ENCODE data around the gene ZNF205.

Gene ZNF205

GRCh38 chr16:3106205-3106928 is 6.0 kb upstream of the ZNF205 start:
- peaks cover 34% of the 10 kb centered on the region for H3K4me1 Mint-ChIP-seq (ENCODE audit: low read depth)
- H3K9me3 Mint-ChIP-seq = no peaks in the 10 kb centered on the region
- H3K4me3 Mint-ChIP-seq = peak overlapping the region; percentile 84
- no peaks in the 10 kb centered on the region for H3K36me3 Mint-ChIP-seq (ENCODE audit: low read depth)
- peak overlapping the region; percentile 88 for H3K27ac Mint-ChIP-seq
- no peaks in the 10 kb centered on the region for H3K27me3 Mint-ChIP-seq

GRCh38 chr16:3112881-3113574 is 642 bp downstream of the ZNF205 start:
- peaks cover 4% of the 10 kb centered on the region for H3K27me3 Mint-ChIP-seq
- no peaks in the 10 kb centered on the region for H3K9me3 Mint-ChIP-seq
- H3K36me3 Mint-ChIP-seq (ENCODE audit: low read depth) = no peaks in the 10 kb centered on the region
- H3K4me1 Mint-ChIP-seq (ENCODE audit: low read depth) = no peaks in the 10 kb centered on the region
- no peak overlapping the region for H3K4me3 Mint-ChIP-seq
- H3K27ac Mint-ChIP-seq = no peak overlapping the region

DNA sequence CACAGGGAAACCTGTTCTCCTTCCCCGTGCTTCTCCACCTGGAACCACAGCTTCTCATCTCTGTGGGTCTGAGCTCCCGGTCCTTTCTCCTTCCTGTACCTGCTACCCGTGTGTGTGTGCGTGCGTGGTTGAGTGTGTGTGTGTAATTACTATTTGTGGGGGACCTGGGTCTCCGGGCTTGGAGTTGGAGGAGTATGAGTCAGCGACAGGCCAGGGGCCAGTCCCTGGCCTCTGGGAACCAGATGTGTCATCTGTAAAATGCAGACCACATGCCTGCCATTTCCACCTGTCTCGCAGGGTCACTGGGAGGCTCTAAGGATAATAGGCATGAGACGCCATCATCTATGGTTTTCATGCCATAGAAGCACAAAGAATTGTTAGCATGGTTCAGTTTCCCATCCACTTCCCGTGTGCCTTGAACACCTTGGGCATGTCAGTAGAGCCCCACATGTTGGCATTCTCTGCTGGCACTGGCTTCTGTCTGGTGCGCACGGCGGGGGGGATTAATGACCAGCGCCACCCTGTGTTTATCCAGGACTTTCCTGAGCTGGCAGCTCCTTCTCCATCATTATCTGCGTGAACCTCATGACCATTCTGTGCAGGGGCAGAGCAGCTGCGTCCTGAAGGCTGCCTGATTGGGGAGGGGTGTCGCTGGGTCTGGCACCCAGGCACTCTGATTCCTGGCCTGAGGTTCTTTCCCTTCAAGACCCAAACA is 1.5 kb downstream of the ZNF205 start:
- Mint-ChIP-seq H3K4me1 (ENCODE audit: low read depth) (no peaks in the 10 kb centered on the region), H3K27ac (no peak overlapping the region), H3K4me3 (no peak overlapping the region), H3K9me3 (no peaks in the 10 kb centered on the region), H3K27me3 (peaks cover 4% of the 10 kb centered on the region), H3K36me3 (ENCODE audit: low read depth) (no peaks in the 10 kb centered on the region)

GRCh38 chr16:3115003-3115402 is 2.6 kb downstream of the ZNF205 start:
- Mint-ChIP-seq H3K9me3 (no peaks in the 10 kb centered on the region), H3K36me3 (ENCODE audit: low read depth) (no peaks in the 10 kb centered on the region), H3K4me3 (no peak overlapping the region), H3K27me3 (peaks cover 4% of the 10 kb centered on the region), H3K4me1 (ENCODE audit: low read depth) (no peaks in the 10 kb centered on the region), H3K27ac (no peak overlapping the region)

DNA sequence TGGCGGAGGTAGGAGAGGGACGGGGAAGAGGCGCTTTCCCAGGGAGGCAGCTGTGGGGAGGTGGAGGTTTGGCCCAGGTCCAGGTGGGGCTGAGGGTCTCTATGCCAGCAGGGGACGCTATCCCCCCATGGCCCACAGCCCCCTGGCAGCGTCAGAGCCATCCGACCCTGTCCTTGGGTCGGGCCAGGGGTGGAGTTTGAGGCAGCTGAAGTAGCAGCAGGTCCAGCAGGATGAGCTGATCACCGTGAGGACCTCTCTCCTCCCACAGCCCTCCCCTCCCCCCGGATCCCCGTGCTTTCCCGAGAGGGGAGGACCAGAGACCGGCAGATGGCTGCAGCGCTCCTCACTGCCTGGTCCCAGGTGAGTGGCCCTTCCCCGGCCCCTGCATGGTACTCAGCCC is 3.2 kb downstream of the ZNF205 start:
- Mint-ChIP-seq H3K36me3 (ENCODE audit: low read depth) (no peaks in the 10 kb centered on the region), H3K4me1 (ENCODE audit: low read depth) (no peaks in the 10 kb centered on the region), H3K9me3 (no peaks in the 10 kb centered on the region), H3K4me3 (no peak overlapping the region), H3K27me3 (peaks cover 4% of the 10 kb centered on the region), H3K27ac (no peak overlapping the region)

DNA sequence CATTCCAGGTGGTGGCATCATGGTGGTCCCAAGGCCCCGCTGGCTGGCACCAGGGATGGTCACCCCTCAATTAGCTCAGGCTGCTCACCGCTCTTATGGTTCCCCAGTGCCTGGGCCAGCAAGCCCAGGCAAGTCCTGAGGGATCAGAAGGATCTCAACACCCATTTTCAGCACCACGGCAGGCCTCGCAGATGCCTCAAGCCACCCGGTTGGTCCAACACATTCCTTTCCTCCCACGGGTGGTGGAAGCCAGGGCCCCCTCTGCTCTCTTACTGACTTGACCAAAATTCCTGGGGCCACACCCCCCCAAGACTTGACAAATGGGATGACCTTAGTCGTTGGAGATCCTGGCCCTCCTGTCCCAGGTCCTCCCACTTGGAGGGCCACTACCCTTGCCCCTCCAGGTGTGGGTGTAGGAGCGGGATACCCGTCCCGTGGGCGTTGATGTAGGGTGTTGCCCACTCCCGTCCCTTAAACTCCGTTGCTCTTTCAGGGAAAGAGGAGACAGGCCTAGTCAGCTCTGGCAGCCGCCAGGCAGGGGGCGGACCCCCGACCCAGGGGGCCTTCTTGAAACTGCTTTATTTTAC is 5.9 kb downstream of the ZNF205 start:
- Mint-ChIP-seq H3K27ac (no peak overlapping the region), H3K4me3 (no peak overlapping the region), H3K27me3 (no peaks in the 10 kb centered on the region), H3K36me3 (ENCODE audit: low read depth) (no peaks in the 10 kb centered on the region), H3K4me1 (ENCODE audit: low read depth) (peaks cover 3% of the 10 kb centered on the region), H3K9me3 (no peaks in the 10 kb centered on the region)

DNA sequence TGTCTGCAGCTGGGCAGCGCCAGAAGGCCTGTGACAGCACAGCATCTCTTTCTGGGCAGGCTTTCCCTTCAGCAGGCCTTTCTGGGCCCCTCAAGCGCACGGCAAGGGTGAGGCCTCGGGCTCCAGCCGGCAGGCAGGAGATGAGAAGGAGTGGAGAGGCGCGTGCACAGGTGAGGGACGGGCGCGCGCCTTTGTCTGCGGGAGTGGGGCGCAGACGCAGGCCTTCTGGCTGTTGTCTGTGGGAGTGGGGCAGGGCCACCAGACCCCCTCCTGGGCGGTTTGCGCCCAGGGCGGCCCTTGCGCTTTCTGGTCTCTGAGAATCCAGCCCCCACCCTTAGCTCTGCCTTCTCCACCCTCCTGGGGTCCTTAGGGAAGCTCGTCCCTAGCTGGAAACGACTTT is 6.5 kb downstream of the ZNF205 start:
- no peak overlapping the region for H3K4me3 Mint-ChIP-seq
- no peak overlapping the region for H3K27ac Mint-ChIP-seq
- peaks cover 9% of the 10 kb centered on the region for H3K4me1 Mint-ChIP-seq (ENCODE audit: low read depth)
- no peaks in the 10 kb centered on the region for H3K9me3 Mint-ChIP-seq
- no peaks in the 10 kb centered on the region for H3K36me3 Mint-ChIP-seq (ENCODE audit: low read depth)
- H3K27me3 Mint-ChIP-seq = no peaks in the 10 kb centered on the region

DNA sequence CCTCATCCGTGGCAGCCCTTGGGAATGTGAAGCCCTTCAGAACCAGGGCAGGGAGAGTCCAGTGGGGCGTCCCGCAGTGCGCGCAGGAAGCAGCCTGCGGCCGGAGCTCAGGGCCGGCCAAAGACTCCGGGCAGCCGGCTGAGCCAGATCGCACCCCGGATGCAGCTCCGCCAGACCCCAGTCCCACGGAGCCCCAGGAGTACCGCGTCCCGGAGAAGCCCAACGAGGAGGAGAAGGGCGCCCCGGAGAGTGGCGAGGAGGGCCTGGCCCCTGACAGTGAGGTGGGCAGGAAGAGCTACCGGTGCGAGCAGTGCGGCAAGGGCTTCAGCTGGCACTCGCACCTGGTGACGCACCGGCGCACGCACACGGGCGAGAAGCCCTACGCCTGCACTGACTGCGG is 6.9 kb downstream of the ZNF205 start:
- no peak overlapping the region for H3K4me3 Mint-ChIP-seq
- H3K27me3 Mint-ChIP-seq = no peaks in the 10 kb centered on the region
- peaks cover 9% of the 10 kb centered on the region for H3K4me1 Mint-ChIP-seq (ENCODE audit: low read depth)
- H3K36me3 Mint-ChIP-seq (ENCODE audit: low read depth) = no peaks in the 10 kb centered on the region
- no peak overlapping the region for H3K27ac Mint-ChIP-seq
- no peaks in the 10 kb centered on the region for H3K9me3 Mint-ChIP-seq

- no peaks in the 10 kb centered on the region for H3K27me3 Mint-ChIP-seq
- no peak overlapping the region for H3K27ac Mint-ChIP-seq
- no peak overlapping the region for H3K4me3 Mint-ChIP-seq
- no peaks in the 10 kb centered on the region for H3K36me3 Mint-ChIP-seq (ENCODE audit: low read depth)
- H3K9me3 Mint-ChIP-seq = no peaks in the 10 kb centered on the region
- peaks cover 14% of the 10 kb centered on the region for H3K4me1 Mint-ChIP-seq (ENCODE audit: low read depth)
These were observed 7.5 kb downstream of the ZNF205 start for GRCh38 chr16:3119701-3120408.

DNA sequence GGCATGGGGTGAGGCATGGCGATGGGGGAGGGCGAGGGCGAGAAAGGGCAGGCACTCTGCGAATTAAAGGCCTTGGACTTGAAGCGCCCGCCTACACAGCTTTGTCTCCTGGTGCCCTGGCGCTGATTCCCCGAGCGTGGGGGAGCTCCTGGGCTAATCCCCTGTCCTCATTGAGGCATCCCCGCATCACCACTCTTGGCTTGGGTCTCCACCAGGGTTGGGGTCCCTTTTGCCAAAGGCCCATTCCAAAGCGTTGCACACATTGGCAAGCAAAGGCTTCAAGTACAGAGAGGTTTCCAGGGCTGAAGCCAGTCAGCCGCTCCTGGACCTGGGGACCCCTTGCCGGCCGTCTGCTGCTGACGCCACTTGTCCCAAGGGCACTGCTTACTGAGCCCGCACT is 8.0 kb downstream of the ZNF205 start:
- Mint-ChIP-seq H3K36me3 (ENCODE audit: low read depth) (no peaks in the 10 kb centered on the region), H3K4me1 (ENCODE audit: low read depth) (peaks cover 18% of the 10 kb centered on the region), H3K27ac (no peak overlapping the region), H3K27me3 (no peaks in the 10 kb centered on the region), H3K9me3 (no peaks in the 10 kb centered on the region), H3K4me3 (no peak overlapping the region)

GRCh38 chr16:3121851-3122467 is 9.6 kb downstream of the ZNF205 start:
- Mint-ChIP-seq H3K4me3 (no peak overlapping the region), H3K36me3 (ENCODE audit: low read depth) (no peaks in the 10 kb centered on the region), H3K27ac (no peak overlapping the region), H3K9me3 (no peaks in the 10 kb centered on the region), H3K4me1 (ENCODE audit: low read depth) (peaks cover 19% of the 10 kb centered on the region), H3K27me3 (no peaks in the 10 kb centered on the region)

DNA sequence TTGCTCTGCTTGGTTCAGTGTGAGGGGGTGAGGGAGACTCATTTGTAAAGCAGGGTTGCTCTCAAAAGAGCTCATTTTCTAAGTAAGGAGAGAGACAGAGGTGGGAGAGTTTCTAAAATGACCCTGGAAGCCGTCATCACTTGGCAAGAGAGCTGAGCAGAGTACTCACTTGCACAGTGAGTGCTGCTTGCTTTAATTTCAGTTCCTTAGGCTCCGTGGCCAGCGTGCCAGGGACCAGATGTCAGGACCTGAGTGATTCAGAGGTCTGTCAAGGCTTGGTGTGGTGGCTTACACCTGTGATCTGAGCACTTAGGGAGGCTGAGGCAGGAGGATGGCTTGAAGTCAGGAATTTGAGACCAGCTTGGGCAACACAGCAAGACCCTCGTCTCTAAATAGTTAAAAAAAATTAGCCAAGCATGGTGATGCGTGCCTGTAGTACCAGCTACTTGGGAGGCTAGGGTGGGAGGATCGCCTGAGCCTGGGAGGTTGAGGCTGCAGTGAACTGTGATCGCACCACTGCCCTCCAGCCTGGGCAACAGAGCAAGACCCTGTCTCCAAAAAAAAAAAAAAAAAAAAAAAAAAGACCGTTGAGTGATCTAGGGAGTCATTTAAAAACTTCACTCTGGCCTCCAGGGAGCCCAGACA is 10.7 kb downstream of the ZNF205 start:
- Mint-ChIP-seq H3K36me3 (ENCODE audit: low read depth) (peaks cover 8% of the 10 kb centered on the region), H3K4me3 (peak overlapping the region; percentile 96), H3K27ac (no peak overlapping the region), H3K9me3 (no peaks in the 10 kb centered on the region), H3K27me3 (no peaks in the 10 kb centered on the region), H3K4me1 (ENCODE audit: low read depth) (peaks cover 24% of the 10 kb centered on the region)

- peaks cover 29% of the 10 kb centered on the region for H3K4me1 Mint-ChIP-seq (ENCODE audit: low read depth)
- peak overlapping the region; percentile 92 for H3K27ac Mint-ChIP-seq
- peak overlapping the region; percentile 96 for H3K4me3 Mint-ChIP-seq
- no peaks in the 10 kb centered on the region for H3K27me3 Mint-ChIP-seq
- peaks cover 8% of the 10 kb centered on the region for H3K36me3 Mint-ChIP-seq (ENCODE audit: low read depth)
- no peaks in the 10 kb centered on the region for H3K9me3 Mint-ChIP-seq
These were observed 11.8 kb downstream of the ZNF205 start for GRCh38 chr16:3123986-3124886.
